Stimulated activated CD4-positive, alpha-beta T cell treated with anti-CD3 and anti-CD28 coated beads, Interleukin-4, amount 100 ng/mL, for 24 hours (primary cell): ENCODE results near the gene ENTPD6.
A peak's percentile ranks its signal among the peaks of the same experiment; 100 is the strongest.

Source experiments
- DNase-seq: peaks from one replicate; pipeline ENCODE4 v3.0.0-alpha.2; 2020

ENTPD6 gene

GRCh38 chr20:25211273-25211672 lies 15.8 kb downstream of the ENTPD6 start:
- DNase-seq = no peak

DNA sequence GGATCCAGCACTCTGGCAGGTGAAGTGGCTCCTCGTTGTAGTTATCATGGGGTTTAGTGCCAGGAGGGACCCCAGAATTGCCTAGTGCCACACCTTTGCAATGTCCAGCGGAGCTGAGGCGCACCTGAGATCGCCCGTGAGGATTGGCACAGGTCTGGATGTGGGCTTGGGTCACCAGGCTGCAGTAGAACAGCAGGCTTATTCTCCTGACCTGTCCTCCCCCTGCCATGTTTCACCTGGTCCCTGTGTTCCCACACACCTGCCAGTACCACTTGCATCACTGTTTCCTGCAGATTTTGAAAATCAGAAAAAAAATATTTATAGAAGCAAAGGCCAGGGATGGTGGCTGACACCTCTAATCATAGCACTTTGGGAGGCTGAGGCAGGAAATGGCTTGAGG lies 16.7 kb downstream of the ENTPD6 start:
- DNase-seq = no peak

DNA sequence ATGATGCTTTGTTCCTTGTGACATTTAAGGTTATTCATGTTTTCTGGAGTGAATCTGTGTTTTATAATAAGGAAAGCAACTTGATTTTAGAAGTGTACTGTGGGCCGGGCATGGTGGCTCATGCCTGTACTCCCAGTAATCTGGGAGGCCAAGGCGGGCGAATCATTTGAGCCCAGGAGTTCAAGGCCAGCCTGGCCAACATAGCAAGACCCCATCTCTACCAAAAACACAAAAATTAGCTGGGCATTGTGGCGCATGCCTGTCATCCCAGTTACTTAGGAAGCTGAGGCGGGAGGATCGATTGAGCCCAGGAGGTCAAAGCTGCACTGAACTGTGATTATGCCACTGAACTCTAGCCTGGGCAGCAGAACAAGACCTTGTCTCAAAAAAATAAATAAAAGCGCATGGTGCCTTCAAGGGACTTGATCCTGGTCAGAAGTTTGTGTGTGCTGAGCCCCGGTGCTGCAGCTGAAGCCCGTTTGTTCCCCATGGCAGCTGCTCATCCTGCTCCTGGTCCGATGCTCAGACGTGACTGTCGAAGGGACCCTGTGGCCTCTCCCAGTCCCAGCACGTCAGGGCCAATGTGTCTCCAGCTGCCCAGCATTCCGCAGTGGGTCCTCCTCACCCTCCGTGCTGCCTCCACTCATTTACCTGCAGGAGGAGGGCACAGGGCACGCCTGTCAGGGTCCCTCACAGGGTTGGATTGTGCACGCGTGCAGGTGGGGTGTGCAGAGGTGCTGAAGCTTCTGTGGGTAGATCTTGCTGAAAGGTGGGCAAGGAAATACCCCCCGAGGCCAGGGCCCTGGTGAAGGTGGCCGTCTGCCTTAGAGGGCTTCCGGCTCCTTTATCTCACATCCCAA lies 18.3 kb downstream of the ENTPD6 start:
- no peak for DNase-seq

DNA sequence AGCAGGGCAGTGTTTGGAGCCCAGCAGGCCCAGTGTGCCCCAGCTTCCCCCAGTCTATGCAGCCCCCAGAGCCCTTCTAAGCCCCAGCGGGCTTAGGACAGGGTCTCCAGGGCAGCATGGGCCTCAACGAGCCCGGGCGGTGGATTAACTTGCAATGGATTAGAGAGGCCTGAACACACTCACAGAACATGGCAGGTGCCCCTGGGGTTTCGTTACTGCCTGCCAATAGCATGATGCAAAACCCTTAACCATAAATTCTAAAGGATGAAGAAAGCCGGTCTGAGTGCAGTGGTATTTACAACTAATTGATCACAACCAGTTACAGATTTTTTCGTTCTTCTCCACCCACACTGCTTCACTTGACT lies 18.9 kb downstream of the ENTPD6 start:
- no peak for DNase-seq

DNA sequence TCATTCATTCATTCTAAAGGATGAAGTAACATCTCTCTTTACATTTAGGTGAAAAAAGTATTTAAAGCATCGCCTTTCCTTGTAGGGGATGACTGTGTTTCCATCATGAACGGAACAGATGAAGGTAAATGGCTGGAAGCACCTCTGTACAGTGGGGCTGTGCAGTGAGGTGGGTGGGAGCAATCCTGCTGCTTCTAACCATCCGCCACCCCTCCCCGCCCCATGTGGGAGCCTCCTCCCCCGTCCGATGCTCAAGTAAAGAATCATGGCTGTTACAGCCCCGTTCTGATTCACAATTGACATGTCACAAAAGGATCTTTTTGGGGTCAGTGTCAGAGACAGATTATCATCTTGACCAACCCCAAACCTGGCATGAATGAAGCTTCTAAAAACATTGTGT lies 19.3 kb downstream of the ENTPD6 start:
- no peak for DNase-seq

GRCh38 chr20:25215521-25215920 lies 20.0 kb downstream of the ENTPD6 start:
- DNase-seq = no peak

DNA sequence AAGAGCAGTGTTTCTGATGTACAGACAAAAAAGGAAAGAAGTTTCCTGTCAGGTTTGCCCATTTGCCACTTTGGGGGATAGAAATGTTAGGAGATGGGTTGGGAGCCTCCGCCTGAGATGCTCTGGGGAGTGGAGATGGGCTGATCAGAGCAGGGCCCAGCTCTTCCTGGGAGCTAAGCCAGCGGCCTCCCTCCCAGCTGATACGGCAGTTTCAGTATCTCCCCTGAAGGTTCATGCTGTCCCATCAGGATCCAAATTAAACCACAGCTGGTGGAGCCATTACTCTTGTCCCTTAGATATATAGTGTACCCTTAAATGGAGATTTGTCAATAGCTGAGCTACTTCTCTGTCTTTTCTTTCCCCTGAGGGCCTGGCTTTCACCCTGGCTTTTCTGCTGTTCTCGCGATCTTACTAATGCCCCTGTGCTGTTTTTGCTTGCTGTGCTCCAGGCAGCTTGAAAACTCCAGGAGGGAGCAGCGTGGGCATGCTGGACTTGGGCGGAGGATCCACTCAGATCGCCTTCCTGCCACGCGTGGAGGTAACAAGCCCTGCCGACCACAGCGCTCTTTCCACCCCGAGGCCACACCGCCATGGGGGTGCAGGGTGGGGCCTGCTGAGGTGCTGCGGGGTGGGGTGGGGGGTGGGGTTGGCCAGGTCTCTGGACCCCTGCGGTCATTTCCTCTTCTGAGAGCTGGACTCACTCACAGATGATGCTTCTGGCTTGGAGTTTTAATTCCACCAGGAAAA lies 20.9 kb downstream of the ENTPD6 start:
- DNase-seq = no peak

DNA sequence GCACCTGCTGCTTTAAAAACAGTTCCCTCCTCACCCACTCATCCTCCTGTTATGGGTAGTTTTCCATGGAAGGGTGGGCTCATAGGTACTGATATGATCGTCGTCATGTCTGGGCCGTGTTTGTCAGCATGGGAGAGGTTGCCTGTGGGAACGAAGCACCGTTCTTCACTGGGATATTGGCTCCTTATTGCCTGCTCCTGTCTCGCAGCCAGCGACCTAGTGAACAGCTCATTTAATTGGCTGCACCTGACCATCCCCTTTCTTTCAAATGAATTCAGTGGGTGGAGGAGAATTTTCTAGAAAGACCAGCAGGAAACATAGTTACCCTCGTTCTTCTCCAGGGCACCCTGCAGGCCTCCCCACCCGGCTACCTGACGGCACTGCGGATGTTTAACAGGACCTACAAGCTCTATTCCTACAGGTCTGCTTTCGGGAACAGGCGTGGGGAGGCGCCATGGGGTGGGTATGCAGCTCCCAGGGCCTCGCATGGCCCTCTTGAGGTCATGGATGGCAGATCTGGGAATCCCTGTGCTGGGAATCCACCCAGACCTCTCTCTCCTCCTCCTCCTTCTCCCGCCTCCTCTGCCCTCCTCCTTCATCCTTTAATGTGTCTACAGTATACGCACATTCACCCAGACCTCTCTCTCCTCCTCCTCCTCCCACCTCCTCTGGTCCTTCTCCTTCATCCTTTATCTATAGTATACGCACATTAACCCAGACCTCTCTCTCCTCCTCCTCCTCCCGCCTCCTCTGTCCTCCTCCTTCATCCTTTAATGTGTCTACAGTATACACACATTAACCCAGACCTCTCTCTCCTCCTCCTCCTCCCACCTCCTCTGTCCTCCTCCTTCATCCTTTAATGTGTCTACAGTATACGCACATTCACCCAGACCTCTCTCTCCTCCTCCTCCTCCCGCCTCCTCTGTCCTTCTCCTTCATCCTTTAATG lies 21.9 kb downstream of the ENTPD6 start:
- DNase-seq = no peak

DNA sequence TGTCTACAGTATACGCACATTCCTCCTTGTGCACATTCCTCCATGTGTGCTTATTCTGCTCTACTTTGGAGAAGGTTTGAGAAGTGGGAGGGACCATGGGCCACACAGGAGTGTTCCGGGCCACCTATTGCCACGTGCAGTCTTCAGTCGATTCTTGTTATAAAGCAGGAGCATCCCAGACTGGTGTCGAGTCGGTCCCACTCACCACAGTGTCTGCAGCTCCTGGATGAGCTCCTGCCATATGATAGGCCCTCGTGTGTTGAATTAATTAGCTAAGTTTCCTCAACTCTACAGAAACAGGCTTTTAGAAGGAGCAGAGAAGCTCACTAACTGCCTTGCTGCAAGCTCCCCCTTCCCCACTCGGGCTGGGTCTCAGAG lies 22.6 kb downstream of the ENTPD6 start:
- no peak for DNase-seq

DNA sequence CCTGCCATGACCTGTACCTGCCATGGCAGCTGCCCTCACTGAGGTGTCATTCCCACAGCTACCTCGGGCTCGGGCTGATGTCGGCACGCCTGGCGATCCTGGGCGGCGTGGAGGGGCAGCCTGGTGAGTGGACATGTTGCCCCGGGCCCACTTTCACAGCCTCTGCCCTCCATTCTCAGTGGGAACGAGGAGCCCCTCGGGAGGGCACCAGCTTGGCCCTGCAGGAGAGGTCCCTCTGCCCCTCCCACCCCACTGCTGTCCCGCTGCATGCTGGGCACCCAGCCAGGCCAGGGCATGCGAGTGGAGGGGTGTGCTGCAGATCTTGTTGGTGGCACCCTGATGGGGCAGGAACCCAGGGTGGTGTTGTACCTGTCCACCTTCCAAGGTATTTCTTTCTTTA lies 23.0 kb downstream of the ENTPD6 start:
- no peak for DNase-seq

DNA sequence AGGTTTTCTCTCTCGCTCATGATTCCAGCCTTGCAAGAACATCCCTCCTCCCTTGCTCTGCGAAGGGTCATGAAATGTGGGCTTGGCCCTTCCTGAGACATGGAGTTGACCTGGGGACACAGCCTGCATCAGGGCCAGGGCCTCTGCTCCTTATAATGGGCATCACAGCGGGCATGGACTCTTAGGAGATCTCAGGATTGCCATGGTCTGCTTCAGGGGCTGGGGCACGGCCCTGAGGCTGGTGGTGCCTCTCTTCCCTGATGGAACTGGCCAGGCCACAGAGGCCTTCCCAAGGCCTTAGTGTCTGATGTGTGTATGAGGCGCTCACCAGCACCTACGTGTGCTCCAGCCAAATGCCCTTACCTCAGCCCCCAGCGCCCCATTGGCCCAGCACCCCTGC lies 23.9 kb downstream of the ENTPD6 start:
- no peak for DNase-seq

GRCh38 chr20:25220021-25220730 lies 24.7 kb downstream of the ENTPD6 start:
- DNase-seq = no peak

GRCh38 chr20:25220810-25221591 lies 25.5 kb downstream of the ENTPD6 start:
- no peak for DNase-seq

DNA sequence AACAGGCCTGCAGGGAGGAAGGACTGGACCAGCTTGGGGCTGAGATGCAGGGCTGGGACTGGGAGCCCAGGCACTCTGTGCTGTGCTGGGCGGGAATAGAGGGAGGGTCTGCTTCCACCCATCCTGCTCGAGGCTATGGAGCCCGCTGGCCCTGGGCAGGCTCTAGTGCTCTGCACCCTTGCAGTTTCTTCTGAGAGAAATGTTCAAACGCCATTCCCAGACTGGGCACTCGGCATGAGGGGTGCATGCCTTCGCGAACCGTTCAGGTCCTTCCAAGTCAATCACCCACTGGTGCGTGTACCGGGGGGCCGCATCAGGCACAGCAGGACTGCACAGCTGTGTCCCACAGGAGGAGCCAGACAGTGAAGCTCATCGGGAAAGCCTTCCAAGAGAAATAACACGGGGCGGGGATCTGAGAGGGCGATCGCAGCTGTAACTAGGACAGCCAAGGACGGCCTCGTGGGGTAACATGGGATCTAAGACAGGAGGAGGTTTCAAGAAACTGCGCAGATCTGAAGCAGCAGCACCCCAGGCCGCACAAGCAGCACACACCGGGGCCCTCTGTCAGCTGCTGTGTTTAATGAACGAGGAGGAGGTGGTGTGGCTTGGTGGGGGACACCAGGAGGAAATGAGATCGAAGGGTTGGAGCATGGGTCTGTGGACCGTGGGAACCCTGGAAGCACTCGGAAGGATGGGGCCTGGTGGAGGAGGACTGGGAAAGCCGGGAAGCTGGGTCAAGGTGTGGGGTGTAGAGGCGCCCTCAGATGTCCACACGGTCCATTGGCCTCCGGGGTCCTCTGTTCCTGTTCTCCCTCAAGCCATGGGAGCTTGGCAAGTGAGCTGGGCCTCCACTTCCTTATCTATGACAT lies 26.3 kb downstream of the ENTPD6 start:
- no peak for DNase-seq

DNA sequence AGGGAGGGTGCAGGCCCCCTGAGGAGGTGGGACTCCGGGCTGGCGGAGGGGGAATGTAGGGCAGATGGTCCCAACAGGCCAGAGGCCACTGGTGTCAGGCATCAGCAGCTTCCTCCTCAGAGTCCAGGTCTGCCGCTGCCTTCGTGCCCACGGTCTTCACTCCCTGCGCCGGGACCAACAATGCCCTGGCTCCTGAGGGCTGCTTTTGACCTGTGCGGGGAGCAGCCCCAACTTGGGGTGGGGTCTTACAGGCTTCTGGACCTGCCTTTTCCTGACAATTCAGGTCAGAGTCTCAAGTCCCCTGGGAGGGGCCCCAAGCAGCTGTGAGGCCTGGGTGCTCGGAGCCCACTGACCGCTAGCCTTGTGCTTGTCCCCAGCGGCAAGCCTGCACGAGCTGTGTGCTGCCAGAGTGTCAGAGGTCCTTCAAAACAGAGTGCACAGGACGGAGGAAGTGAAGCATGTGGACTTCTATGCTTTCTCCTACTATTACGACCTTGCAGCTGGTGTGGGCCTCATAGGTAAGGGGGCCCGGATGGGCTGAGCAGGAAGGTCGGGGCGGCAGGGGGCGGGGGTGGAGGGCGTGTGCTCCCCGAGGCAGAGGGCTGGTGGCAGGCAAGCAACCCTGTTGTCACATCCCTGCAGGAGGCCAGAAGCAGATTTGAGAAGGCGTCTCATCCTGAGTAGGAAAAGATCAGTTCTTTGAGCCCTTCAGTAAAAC lies 27.1 kb downstream of the ENTPD6 start:
- no peak for DNase-seq

DNA sequence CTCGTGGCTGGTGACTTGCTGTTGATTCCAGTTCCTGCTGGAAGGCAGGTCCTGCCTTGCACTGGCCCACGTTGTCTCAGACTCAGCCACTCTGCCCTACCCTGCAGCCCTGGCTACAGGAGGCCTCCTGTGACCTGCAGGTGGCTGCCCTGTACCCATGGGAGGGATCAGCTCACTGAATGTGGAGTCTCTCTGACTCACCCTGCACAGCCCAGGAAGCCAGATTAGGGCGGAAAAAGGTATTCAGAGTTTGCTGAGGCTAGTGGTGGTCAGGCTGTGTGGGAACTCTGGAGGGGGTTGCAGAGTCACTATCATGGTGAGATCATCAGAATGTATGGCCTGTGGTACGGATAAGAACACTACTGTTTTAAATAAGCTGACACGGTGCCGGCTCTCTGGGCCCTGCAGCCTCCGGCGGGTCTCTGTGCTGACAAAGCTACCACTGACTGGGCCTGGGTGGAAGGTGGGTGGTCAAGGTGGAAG lies 27.7 kb downstream of the ENTPD6 start:
- DNase-seq = peak; percentile 47

GRCh38 chr20:25223765-25224720 lies 28.5 kb downstream of the ENTPD6 start:
- DNase-seq = no peak

- no peak for DNase-seq
These were observed 29.4 kb downstream of the ENTPD6 start for GRCh38 chr20:25224941-25225340.
